Breast epithelium (tissue), 3 donors: ENCODE results near the gene DDR1.

Source experiments
- POLR2A ChIP-seq: fragments of 450-650 bp; IDR thresholded peaks from one replicate; pipeline ENCODE4 v1.6.1; 2016; ENCODE audit warnings: antibody characterized with exemption, mild to moderate bottlenecking, moderate library complexity
- TF ChIP-seq, protein P1 (sequence below), 3 donors: fragments of 450-650 bp; IDR thresholded peaks; one replicate each; pipeline ENCODE4 v1.5.1; 2016 to 2017; ENCODE audit warnings: antibody characterized with exemption in 3 of 3, mild to moderate bottlenecking in 3 of 3, moderate library complexity in 3 of 3

DNA sequence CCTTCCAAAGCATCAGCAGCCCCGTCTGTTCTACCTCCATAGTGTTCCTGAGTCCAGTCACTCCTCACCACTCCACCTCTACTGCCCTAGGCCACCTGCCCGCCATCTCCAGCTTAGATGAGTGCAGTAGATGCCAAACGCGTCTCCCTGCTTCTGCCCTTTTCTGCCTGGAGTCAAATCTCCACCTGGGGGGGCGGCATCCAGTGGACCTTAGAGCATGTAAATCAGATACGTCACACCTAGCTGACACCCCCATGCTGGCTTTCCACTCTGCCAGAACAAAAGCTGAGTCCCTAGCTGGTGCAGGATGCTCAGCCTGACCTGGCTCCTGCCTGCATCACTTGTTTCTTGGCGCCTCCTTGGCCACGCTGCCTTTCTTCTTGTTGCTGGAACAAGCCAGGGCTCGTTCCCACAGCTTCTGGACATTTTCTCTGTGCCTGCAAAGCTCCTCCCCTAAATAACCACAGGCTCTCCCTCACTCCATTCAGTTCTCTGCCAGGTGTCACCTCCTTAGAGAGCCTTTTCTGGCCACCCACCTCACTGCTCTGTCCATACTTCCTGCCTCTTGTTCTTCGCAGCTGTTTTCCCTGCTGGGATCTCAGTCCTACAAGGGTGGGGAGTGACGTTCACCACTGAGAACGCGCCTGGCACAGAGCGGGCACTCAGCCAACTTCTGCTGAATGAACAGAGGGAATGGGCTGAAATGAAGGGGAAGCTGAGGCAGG lies 5.8 kb downstream of the DDR1 start:
- TF ChIP-seq POLR2A: no peak
- TF ChIP-seq, protein P1, sequence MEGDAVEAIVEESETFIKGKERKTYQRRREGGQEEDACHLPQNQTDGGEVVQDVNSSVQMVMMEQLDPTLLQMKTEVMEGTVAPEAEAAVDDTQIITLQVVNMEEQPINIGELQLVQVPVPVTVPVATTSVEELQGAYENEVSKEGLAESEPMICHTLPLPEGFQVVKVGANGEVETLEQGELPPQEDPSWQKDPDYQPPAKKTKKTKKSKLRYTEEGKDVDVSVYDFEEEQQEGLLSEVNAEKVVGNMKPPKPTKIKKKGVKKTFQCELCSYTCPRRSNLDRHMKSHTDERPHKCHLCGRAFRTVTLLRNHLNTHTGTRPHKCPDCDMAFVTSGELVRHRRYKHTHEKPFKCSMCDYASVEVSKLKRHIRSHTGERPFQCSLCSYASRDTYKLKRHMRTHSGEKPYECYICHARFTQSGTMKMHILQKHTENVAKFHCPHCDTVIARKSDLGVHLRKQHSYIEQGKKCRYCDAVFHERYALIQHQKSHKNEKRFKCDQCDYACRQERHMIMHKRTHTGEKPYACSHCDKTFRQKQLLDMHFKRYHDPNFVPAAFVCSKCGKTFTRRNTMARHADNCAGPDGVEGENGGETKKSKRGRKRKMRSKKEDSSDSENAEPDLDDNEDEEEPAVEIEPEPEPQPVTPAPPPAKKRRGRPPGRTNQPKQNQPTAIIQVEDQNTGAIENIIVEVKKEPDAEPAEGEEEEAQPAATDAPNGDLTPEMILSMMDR (IDR thresholded peaks at IDR 0.05): no peak
